ENCODE data around the gene TCF12. TPM values are rescaled to one million over a fixed set of nuclear protein-coding genes. Genes with fewer than 3 reads are reported as not detected.

Gene TCF12
- polyA plus RNA-seq, 2 donors, result 6.8 to 9.5 TPM

GRCh38 chr15:57018151-57018550 is 99.7 kb downstream of the TCF12 start:
- H3K4me3 ChIP-seq (ENCODE audit: low read depth in 1 of 2, low read length in 2 of 2), result no peak overlapping the region
- 73 to 74% methylated on average over 4 of the region's 4 CpGs for WGBS, 2 donors

GRCh38 chr15:57019496-57020160 is 101.2 kb downstream of the TCF12 start:
- Histone ChIP-seq H3K36me3 (ENCODE audit: control insufficient read depth in 2 of 2, insufficient read depth in 2 of 2, low read length in 1 of 2) (peaks cover 0 to 2% of the 10 kb centered on the region in 2 donors), H3K9me3 (ENCODE audit: control insufficient read depth in 2 of 2, insufficient read depth in 1 of 2, low read depth in 1 of 2, low read length in 1 of 2) (no peaks in the 10 kb centered on the region), H3K27ac (ENCODE audit: low read depth in 2 of 2, low read length in 1 of 2) (no peak overlapping the region), H3K4me1 (ENCODE audit: control insufficient read depth in 2 of 2, insufficient read depth in 2 of 2, low read length in 1 of 2) (no peaks in the 10 kb centered on the region), H3K27me3 (ENCODE audit: control insufficient read depth in 1 of 2, insufficient read depth in 2 of 2, low read length in 2 of 2) (no peaks in the 10 kb centered on the region), H3K4me3 (ENCODE audit: low read depth in 1 of 2, low read length in 2 of 2) (no peak overlapping the region)
- 63 to 72% methylated on average over 5 of the region's 5 CpGs for WGBS, 2 donors

More at GRCh38 chr15:57018151-57018550, 99.7 kb downstream of the TCF12 start:
- no peak overlapping the region for H3K27ac ChIP-seq (ENCODE audit: low read depth in 2 of 2, low read length in 1 of 2)
- H3K27me3 ChIP-seq (ENCODE audit: control insufficient read depth in 1 of 2, insufficient read depth in 2 of 2, low read length in 2 of 2), result no peaks in the 10 kb centered on the region
- no peaks in the 10 kb centered on the region for H3K9me3 ChIP-seq (ENCODE audit: control insufficient read depth in 2 of 2, insufficient read depth in 1 of 2, low read depth in 1 of 2, low read length in 1 of 2)
- no peaks in the 10 kb centered on the region for H3K4me1 ChIP-seq (ENCODE audit: control insufficient read depth in 2 of 2, insufficient read depth in 2 of 2, low read length in 1 of 2)
- peaks cover 0 to 2% of the 10 kb centered on the region in 2 donors for H3K36me3 ChIP-seq (ENCODE audit: control insufficient read depth in 2 of 2, insufficient read depth in 2 of 2, low read length in 1 of 2)

- Histone ChIP-seq H3K4me1 (ENCODE audit: control insufficient read depth in 2 of 2, insufficient read depth in 2 of 2, low read length in 1 of 2) (no peaks in the 10 kb centered on the region), H3K27me3 (ENCODE audit: control insufficient read depth in 1 of 2, insufficient read depth in 2 of 2, low read length in 2 of 2) (no peaks in the 10 kb centered on the region), H3K36me3 (ENCODE audit: control insufficient read depth in 2 of 2, insufficient read depth in 2 of 2, low read length in 1 of 2) (no peaks in the 10 kb centered on the region), H3K4me3 (ENCODE audit: low read depth in 1 of 2, low read length in 2 of 2) (no peak overlapping the region), H3K9me3 (ENCODE audit: control insufficient read depth in 2 of 2, insufficient read depth in 1 of 2, low read depth in 1 of 2, low read length in 1 of 2) (no peaks in the 10 kb centered on the region), H3K27ac (ENCODE audit: low read depth in 2 of 2, low read length in 1 of 2) (no peak overlapping the region)
- WGBS, 2 donors, result 86% methylated on average over 10 of the region's 10 CpGs
Measured at GRCh38 chr15:57025264-57025926, 107.0 kb downstream of the TCF12 start.

GRCh38 chr15:57026016-57026592 is 107.7 kb downstream of the TCF12 start:
- H3K4me3 ChIP-seq (ENCODE audit: low read depth in 1 of 2, low read length in 2 of 2), result no peak overlapping the region
- H3K36me3 ChIP-seq (ENCODE audit: control insufficient read depth in 2 of 2, insufficient read depth in 2 of 2, low read length in 1 of 2), result no peaks in the 10 kb centered on the region
- H3K27me3 ChIP-seq (ENCODE audit: control insufficient read depth in 1 of 2, insufficient read depth in 2 of 2, low read length in 2 of 2), result no peaks in the 10 kb centered on the region
- H3K4me1 ChIP-seq (ENCODE audit: control insufficient read depth in 2 of 2, insufficient read depth in 2 of 2, low read length in 1 of 2), result no peaks in the 10 kb centered on the region
- 82 to 91% methylated on average over 2 of the region's 2 CpGs for WGBS, 2 donors
- H3K27ac ChIP-seq (ENCODE audit: low read depth in 2 of 2, low read length in 1 of 2), result no peak overlapping the region
- no peaks in the 10 kb centered on the region for H3K9me3 ChIP-seq (ENCODE audit: control insufficient read depth in 2 of 2, insufficient read depth in 1 of 2, low read depth in 1 of 2, low read length in 1 of 2)

GRCh38 chr15:57027596-57027995 is 109.2 kb downstream of the TCF12 start:
- Histone ChIP-seq H3K36me3 (ENCODE audit: control insufficient read depth in 2 of 2, insufficient read depth in 2 of 2, low read length in 1 of 2) (no peaks in the 10 kb centered on the region), H3K9me3 (ENCODE audit: control insufficient read depth in 2 of 2, insufficient read depth in 1 of 2, low read depth in 1 of 2, low read length in 1 of 2) (no peaks in the 10 kb centered on the region), H3K27me3 (ENCODE audit: control insufficient read depth in 1 of 2, insufficient read depth in 2 of 2, low read length in 2 of 2) (no peaks in the 10 kb centered on the region), H3K4me3 (ENCODE audit: low read depth in 1 of 2, low read length in 2 of 2) (no peak overlapping the region), H3K4me1 (ENCODE audit: control insufficient read depth in 2 of 2, insufficient read depth in 2 of 2, low read length in 1 of 2) (no peaks in the 10 kb centered on the region), H3K27ac (ENCODE audit: low read depth in 2 of 2, low read length in 1 of 2) (no peak overlapping the region)
- WGBS, 2 donors, result 97% methylated on average over 5 of the region's 5 CpGs

- no peak overlapping the region for H3K27ac ChIP-seq (ENCODE audit: low read depth in 2 of 2, low read length in 1 of 2)
- no peaks in the 10 kb centered on the region for H3K27me3 ChIP-seq (ENCODE audit: control insufficient read depth in 1 of 2, insufficient read depth in 2 of 2, low read length in 2 of 2)
- WGBS, 2 donors, result 87 to 90% methylated on average over 7 of the region's 7 CpGs
- no peaks in the 10 kb centered on the region for H3K4me1 ChIP-seq (ENCODE audit: control insufficient read depth in 2 of 2, insufficient read depth in 2 of 2, low read length in 1 of 2)
- no peak overlapping the region for H3K4me3 ChIP-seq (ENCODE audit: low read depth in 1 of 2, low read length in 2 of 2)
- no peaks in the 10 kb centered on the region for H3K36me3 ChIP-seq (ENCODE audit: control insufficient read depth in 2 of 2, insufficient read depth in 2 of 2, low read length in 1 of 2)
- H3K9me3 ChIP-seq (ENCODE audit: control insufficient read depth in 2 of 2, insufficient read depth in 1 of 2, low read depth in 1 of 2, low read length in 1 of 2), result no peaks in the 10 kb centered on the region
Measured at GRCh38 chr15:57028176-57028575, 109.7 kb downstream of the TCF12 start.

- Histone ChIP-seq H3K27ac (ENCODE audit: low read depth in 2 of 2, low read length in 1 of 2) (no peak overlapping the region), H3K27me3 (ENCODE audit: control insufficient read depth in 1 of 2, insufficient read depth in 2 of 2, low read length in 2 of 2) (no peaks in the 10 kb centered on the region), H3K4me1 (ENCODE audit: control insufficient read depth in 2 of 2, insufficient read depth in 2 of 2, low read length in 1 of 2) (no peaks in the 10 kb centered on the region), H3K4me3 (ENCODE audit: low read depth in 1 of 2, low read length in 2 of 2) (no peak overlapping the region), H3K9me3 (ENCODE audit: control insufficient read depth in 2 of 2, insufficient read depth in 1 of 2, low read depth in 1 of 2, low read length in 1 of 2) (no peaks in the 10 kb centered on the region), H3K36me3 (ENCODE audit: control insufficient read depth in 2 of 2, insufficient read depth in 2 of 2, low read length in 1 of 2) (no peaks in the 10 kb centered on the region)
- 87 to 97% methylated on average over 3 of the region's 3 CpGs for WGBS, 2 donors
Measured at GRCh38 chr15:57030011-57030410, 111.6 kb downstream of the TCF12 start.

GRCh38 chr15:57031082-57031481 is 112.6 kb downstream of the TCF12 start:
- H3K9me3 ChIP-seq (ENCODE audit: control insufficient read depth in 2 of 2, insufficient read depth in 1 of 2, low read depth in 1 of 2, low read length in 1 of 2), result no peaks in the 10 kb centered on the region
- no peaks in the 10 kb centered on the region for H3K27me3 ChIP-seq (ENCODE audit: control insufficient read depth in 1 of 2, insufficient read depth in 2 of 2, low read length in 2 of 2)
- no peaks in the 10 kb centered on the region for H3K36me3 ChIP-seq (ENCODE audit: control insufficient read depth in 2 of 2, insufficient read depth in 2 of 2, low read length in 1 of 2)
- no peak overlapping the region for H3K4me3 ChIP-seq (ENCODE audit: low read depth in 1 of 2, low read length in 2 of 2)
- no peak overlapping the region for H3K27ac ChIP-seq (ENCODE audit: low read depth in 2 of 2, low read length in 1 of 2)
- no peaks in the 10 kb centered on the region for H3K4me1 ChIP-seq (ENCODE audit: control insufficient read depth in 2 of 2, insufficient read depth in 2 of 2, low read length in 1 of 2)
- 63 to 74% methylated on average over 1 of the region's 1 CpG for WGBS, 2 donors

GRCh38 chr15:57031605-57032004 is 113.2 kb downstream of the TCF12 start:
- H3K27ac ChIP-seq (ENCODE audit: low read depth in 2 of 2, low read length in 1 of 2), result no peak overlapping the region
- no peaks in the 10 kb centered on the region for H3K9me3 ChIP-seq (ENCODE audit: control insufficient read depth in 2 of 2, insufficient read depth in 1 of 2, low read depth in 1 of 2, low read length in 1 of 2)
- H3K4me1 ChIP-seq (ENCODE audit: control insufficient read depth in 2 of 2, insufficient read depth in 2 of 2, low read length in 1 of 2), result no peaks in the 10 kb centered on the region
- H3K4me3 ChIP-seq (ENCODE audit: low read depth in 1 of 2, low read length in 2 of 2), result no peak overlapping the region
- WGBS, 2 donors, result 24 to 44% methylated on average over 1 of the region's 1 CpG
- H3K27me3 ChIP-seq (ENCODE audit: control insufficient read depth in 1 of 2, insufficient read depth in 2 of 2, low read length in 2 of 2), result no peaks in the 10 kb centered on the region
- H3K36me3 ChIP-seq (ENCODE audit: control insufficient read depth in 2 of 2, insufficient read depth in 2 of 2, low read length in 1 of 2), result no peaks in the 10 kb centered on the region
